Measurements from ENCODE around the gene CUBN. TPM values are rescaled to one million over a fixed set of nuclear protein-coding genes. Genes with fewer than 3 reads are reported as not detected.

The CUBN gene
- total RNA-seq, 3 donors from 2014 or later, result 0.14 to 0.26 (median 0.25) TPM

Other genes starting within 250 kb of the CUBN start
- gene TRDMT1, start 71.9 kb upstream of the CUBN start, total RNA-seq, result 10 to 100 TPM in 2 of 3 donors, 1 to 10 TPM in 1; 9.1 to 12.1 (median 10.9) TPM
- gene VIM, start 98.4 kb upstream of the CUBN start, total RNA-seq, result 100 to 1,000 TPM; 113 to 192 (median 123) TPM